ENCODE measurements around the gene KMT2E. TPM values are rescaled to one million over a fixed set of nuclear protein-coding genes. Genes with fewer than 3 reads are reported as not detected.

KMT2E gene
- total RNA-seq, 4 donors from 2014 or later, result 96.9 to 156 (median 110) TPM

- TF ChIP-seq CTCF (IDR thresholded peaks at IDR 0.05; ENCODE audit: low read depth), result no peak
Measured at GRCh38 chr7:105020926-105021325, 6.9 kb downstream of the KMT2E start.

- no peak for TF ChIP-seq CTCF (IDR thresholded peaks at IDR 0.05; ENCODE audit: low read depth)
Measured at GRCh38 chr7:105021352-105021751, 7.3 kb downstream of the KMT2E start.

GRCh38 chr7:105021967-105022366 lies 8.0 kb downstream of the KMT2E start:
- no peak for TF ChIP-seq CTCF (IDR thresholded peaks at IDR 0.05; ENCODE audit: low read depth)

- TF ChIP-seq CTCF (IDR thresholded peaks at IDR 0.05; ENCODE audit: low read depth), result no peak
Measured at GRCh38 chr7:105022458-105022857, 8.5 kb downstream of the KMT2E start.

- TF ChIP-seq CTCF (IDR thresholded peaks at IDR 0.05; ENCODE audit: low read depth), result no peak
Measured at GRCh38 chr7:105024734-105025133, 10.7 kb downstream of the KMT2E start.

GRCh38 chr7:105026750-105027149 lies 12.7 kb downstream of the KMT2E start:
- TF ChIP-seq CTCF (IDR thresholded peaks at IDR 0.05; ENCODE audit: low read depth), result no peak

- TF ChIP-seq CTCF (IDR thresholded peaks at IDR 0.05; ENCODE audit: low read depth), result no peak
Measured at GRCh38 chr7:105027176-105027853, 13.3 kb downstream of the KMT2E start.
